B cell (primary cell): ENCODE measurements around the gene C20orf204.

Experiments used
- EZH2 ChIP-seq: IDR thresholded peaks from 2 replicates; pipeline ENCODE4 v1.6.1; 2012; ENCODE audit warnings: borderline replicate concordance, low read depth, mild to moderate bottlenecking, moderate library complexity, low read length; ENCODE audit not compliant: insufficient read depth, poor library complexity, severe bottlenecking
- TF ChIP-seq, protein P1 (sequence below): fragments of 200-600 bp; IDR thresholded peaks from one replicate; pipeline ENCODE4 v1.8.0; 2022; ENCODE audit warnings: antibody characterized with exemption, mild to moderate bottlenecking

DNA sequence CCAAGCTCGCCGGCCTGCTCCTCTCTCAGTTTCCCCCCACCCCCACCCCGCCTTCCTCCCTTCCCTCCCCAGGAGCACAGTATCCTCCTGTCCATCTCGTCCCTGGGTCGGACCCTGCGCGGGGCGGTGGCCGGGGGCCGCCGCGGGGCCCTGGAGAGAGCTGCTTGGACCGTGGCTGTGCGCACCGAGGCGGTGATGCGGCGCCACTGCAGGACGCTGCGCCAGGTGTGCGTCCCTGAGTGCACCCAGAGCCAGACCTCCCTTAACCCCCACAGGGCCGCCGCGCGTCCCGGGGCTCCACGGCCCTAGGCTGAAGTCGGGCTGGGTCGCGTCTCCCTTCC is 2.2 kb downstream of the C20orf204 start:
- TF ChIP-seq, protein P1, sequence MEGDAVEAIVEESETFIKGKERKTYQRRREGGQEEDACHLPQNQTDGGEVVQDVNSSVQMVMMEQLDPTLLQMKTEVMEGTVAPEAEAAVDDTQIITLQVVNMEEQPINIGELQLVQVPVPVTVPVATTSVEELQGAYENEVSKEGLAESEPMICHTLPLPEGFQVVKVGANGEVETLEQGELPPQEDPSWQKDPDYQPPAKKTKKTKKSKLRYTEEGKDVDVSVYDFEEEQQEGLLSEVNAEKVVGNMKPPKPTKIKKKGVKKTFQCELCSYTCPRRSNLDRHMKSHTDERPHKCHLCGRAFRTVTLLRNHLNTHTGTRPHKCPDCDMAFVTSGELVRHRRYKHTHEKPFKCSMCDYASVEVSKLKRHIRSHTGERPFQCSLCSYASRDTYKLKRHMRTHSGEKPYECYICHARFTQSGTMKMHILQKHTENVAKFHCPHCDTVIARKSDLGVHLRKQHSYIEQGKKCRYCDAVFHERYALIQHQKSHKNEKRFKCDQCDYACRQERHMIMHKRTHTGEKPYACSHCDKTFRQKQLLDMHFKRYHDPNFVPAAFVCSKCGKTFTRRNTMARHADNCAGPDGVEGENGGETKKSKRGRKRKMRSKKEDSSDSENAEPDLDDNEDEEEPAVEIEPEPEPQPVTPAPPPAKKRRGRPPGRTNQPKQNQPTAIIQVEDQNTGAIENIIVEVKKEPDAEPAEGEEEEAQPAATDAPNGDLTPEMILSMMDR, result no peak
- no peak for TF ChIP-seq EZH2
